Right lobe of liver (tissue), 4 donors: Measurements from ENCODE around the gene ASCC3.

Experiments
- POLR2A ChIP-seq: fragments of 450-650 bp; IDR thresholded peaks from one replicate; pipeline ENCODE4 v1.6.1; 2017; ENCODE audit warnings: antibody characterized with exemption, mild to moderate bottlenecking
- TF ChIP-seq, protein P1 (sequence below), 4 donors: fragments of 200-600 bp in 3 of 4; fragments of 450-650 bp in 1 of 4; IDR thresholded peaks; one replicate each; pipeline versions ENCODE4 v1.5.1 to v1.8.0; 2016 to 2022; ENCODE audit warnings: antibody characterized with exemption in 4 of 4, mild to moderate bottlenecking in 2 of 4
- donor health status: DM: no; HTN: no; CAD: no.
- donor health status: DM: no; HTN: no; CAD: no.
- donor health status: DM: no; HTN: yes; CAD: no.

DNA sequence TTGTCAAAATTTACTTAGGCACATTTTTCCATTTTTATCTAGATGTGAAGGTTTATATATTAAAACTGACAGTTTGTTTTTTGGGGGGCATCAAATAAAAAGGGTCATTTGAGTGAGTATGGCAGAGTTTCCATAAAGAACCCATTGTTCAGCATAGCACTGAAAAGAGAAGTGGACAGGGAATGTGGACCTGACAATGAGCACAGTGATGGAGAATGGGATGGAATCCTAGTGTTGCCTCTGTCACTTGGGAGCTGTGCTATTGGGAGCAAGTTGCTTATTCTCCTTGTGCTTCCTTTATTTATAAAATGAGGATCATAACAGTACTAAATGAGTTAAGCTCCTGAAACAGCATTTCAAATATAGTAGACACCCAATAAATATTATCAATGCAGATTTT lies 285.7 kb downstream of the ASCC3 start:
- TF ChIP-seq, protein P1, sequence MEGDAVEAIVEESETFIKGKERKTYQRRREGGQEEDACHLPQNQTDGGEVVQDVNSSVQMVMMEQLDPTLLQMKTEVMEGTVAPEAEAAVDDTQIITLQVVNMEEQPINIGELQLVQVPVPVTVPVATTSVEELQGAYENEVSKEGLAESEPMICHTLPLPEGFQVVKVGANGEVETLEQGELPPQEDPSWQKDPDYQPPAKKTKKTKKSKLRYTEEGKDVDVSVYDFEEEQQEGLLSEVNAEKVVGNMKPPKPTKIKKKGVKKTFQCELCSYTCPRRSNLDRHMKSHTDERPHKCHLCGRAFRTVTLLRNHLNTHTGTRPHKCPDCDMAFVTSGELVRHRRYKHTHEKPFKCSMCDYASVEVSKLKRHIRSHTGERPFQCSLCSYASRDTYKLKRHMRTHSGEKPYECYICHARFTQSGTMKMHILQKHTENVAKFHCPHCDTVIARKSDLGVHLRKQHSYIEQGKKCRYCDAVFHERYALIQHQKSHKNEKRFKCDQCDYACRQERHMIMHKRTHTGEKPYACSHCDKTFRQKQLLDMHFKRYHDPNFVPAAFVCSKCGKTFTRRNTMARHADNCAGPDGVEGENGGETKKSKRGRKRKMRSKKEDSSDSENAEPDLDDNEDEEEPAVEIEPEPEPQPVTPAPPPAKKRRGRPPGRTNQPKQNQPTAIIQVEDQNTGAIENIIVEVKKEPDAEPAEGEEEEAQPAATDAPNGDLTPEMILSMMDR (IDR thresholded peaks at IDR 0.05) = no peak
- TF ChIP-seq POLR2A = no peak
